Measurements from ENCODE around the gene TTC1.
A peak's percentile ranks its signal among the peaks of the same experiment; 100 is the strongest.
"Not testable (repeated sequence)": the region's sequence is repeated elsewhere in the genome, so short reads cannot be mapped to it uniquely, and the experiment has no call there.

The TTC1 gene

GRCh38 chr5:160008877-160009590 is at the start of gene TTC1:
Gene TTC1 (plus strand): TSS chr5:160009139. CDS start chr5:160010529, 1,390 bp downstream.
- DNase-seq (ENCODE audit: low read depth): peak; percentile 97

GRCh38 chr5:159961176-159962160 is 47.5 kb upstream of the TTC1 start:
- no peak for DNase-seq (ENCODE audit: low read depth)

GRCh38 chr5:159962214-159962613 is 46.7 kb upstream of the TTC1 start:
- DNase-seq (ENCODE audit: low read depth): no peak

GRCh38 chr5:159963935-159964334 is 45.0 kb upstream of the TTC1 start:
- no peak for DNase-seq (ENCODE audit: low read depth)

- DNase-seq (ENCODE audit: low read depth): peak; percentile 43
Observed at GRCh38 chr5:159965031-159965837, 43.7 kb upstream of the TTC1 start.

GRCh38 chr5:159965838-159966128 is 43.2 kb upstream of the TTC1 start:
- not testable (repeated sequence) for DNase-seq (ENCODE audit: low read depth)

GRCh38 chr5:159969966-159970365 is 39.0 kb upstream of the TTC1 start:
- no peak for DNase-seq (ENCODE audit: low read depth)

- DNase-seq (ENCODE audit: low read depth): no peak
Observed at GRCh38 chr5:159971038-159971437, 37.9 kb upstream of the TTC1 start.

GRCh38 chr5:159971514-159971913 is 37.4 kb upstream of the TTC1 start:
- DNase-seq (ENCODE audit: low read depth): no peak

- no peak for DNase-seq (ENCODE audit: low read depth)
Observed at GRCh38 chr5:159971931-159972461, 36.9 kb upstream of the TTC1 start.

- no peak for DNase-seq (ENCODE audit: low read depth)
Observed at GRCh38 chr5:159972538-159973362, 36.2 kb upstream of the TTC1 start.

- DNase-seq (ENCODE audit: low read depth): peak; percentile 77
Observed at GRCh38 chr5:159975462-159976019, 33.4 kb upstream of the TTC1 start.

GRCh38 chr5:159976921-159977320 is 32.0 kb upstream of the TTC1 start:
- no peak for DNase-seq (ENCODE audit: low read depth)

- no peak for DNase-seq (ENCODE audit: low read depth)
Observed at GRCh38 chr5:159978358-159978757, 30.6 kb upstream of the TTC1 start.

GRCh38 chr5:159982421-159983173 is 26.3 kb upstream of the TTC1 start:
- no peak for DNase-seq (ENCODE audit: low read depth)

- DNase-seq (ENCODE audit: low read depth): peak; percentile 43
Observed at GRCh38 chr5:159987031-159987674, 21.8 kb upstream of the TTC1 start.

GRCh38 chr5:159990506-159990905 is 18.4 kb upstream of the TTC1 start:
- no peak for DNase-seq (ENCODE audit: low read depth)

GRCh38 chr5:159992566-159992965 is 16.4 kb upstream of the TTC1 start:
- DNase-seq (ENCODE audit: low read depth): no peak

- no peak for DNase-seq (ENCODE audit: low read depth)
Observed at GRCh38 chr5:159993194-159993593, 15.7 kb upstream of the TTC1 start.

- DNase-seq (ENCODE audit: low read depth): no peak
Observed at GRCh38 chr5:159995907-159996306, 13.0 kb upstream of the TTC1 start.

All from fibroblast of the conjunctiva (primary cell).